ENCODE results near the gene RILP. TPM values are rescaled to one million over a fixed set of nuclear protein-coding genes. Genes with fewer than 3 reads are reported as not detected.
"Not testable (repeated sequence)": the region's sequence is repeated elsewhere in the genome, so short reads cannot be mapped to it uniquely, and the experiment has no call there.

The RILP gene
- total RNA-seq: 5.3 TPM

DNA sequence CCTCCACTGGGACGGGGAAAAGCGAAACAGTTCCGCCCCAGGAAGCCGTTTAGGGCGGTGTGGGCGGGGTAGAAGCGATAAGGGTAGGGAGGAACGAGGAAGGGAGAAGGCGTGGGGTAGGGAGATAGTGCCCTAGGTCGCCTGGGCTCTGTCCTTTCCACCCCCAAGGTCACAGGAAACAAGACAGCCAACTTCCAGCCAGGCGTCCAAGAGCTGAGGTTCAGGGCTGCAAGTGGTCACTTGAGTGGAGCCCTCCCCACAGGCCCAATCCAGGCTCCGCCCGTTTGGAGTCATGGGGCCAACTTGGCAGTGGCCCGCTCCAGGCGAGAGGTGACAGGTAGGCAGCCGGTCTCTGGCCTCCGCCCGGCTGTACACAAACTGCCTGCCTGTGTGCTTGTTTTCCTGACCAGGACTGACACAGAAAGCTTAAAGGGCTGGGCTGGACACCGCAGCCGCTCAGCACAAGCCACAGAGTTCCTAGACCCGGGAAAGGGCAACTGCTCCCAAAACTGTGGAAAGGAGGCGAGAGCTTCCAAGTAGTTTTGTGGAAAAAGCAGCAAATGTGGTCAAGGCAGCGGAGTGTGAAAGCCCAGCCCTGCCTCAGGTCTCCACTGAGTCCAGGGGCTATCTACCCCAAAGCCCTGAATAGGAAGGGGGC lies at the start of gene RILP:
RILP (minus strand) TSS at position 23 of the 658 bp plus-strand sequence. CDS start 62 bp downstream, outside the sequence.
- ATAC-seq: peak; percentile 61

DNA sequence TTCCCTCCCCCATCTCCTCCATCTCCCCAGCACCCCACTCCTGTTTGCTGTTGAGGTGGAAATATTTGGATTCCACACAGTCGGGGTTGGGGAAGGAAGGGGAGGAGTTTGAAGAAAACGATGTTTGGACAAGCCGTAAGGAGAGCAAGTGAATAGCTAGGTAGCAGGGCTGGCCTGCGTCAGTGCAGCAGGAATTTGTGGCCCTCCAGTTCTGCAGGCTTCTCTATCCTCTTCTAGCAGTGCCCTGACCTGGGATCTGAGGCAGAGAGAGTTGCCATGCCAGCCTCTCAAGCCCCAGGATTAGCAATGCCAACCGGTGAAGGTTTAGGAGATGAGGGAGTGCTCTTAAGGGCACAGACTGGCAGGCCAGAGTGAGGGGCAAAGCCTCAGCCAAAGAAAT lies 48.0 kb upstream of the RILP start:
- ATAC-seq: no peak

- ATAC-seq: no peak
These were observed 45.7 kb upstream of the RILP start for GRCh38 chr17:1695365-1695764.

DNA sequence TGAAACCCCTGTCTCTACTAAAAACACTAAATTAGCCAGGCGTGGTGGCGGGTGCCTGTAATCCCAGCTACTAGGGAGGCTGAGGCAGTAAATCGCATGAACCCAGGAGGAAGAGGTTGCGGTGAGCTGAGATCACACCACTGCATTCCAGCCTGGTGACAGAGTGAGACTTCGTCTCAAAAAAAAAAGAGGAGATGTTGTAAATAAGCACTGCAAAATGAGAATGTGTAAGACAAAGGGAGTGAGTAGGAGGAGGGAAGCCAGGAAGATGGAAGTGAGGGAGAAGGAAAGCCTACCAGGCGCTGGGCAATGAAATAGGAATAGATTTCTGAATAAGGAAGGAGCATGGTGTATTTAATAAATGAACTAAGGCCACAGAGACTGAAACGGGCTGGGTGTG lies 43.7 kb upstream of the RILP start:
- no peak for ATAC-seq

GRCh38 chr17:1690544-1691221 lies 41.0 kb upstream of the RILP start:
- no peak for ATAC-seq

- ATAC-seq: not testable (repeated sequence)
These were observed 38.7 kb upstream of the RILP start for GRCh38 chr17:1688405-1688804.

GRCh38 chr17:1686086-1686485 lies 36.4 kb upstream of the RILP start:
- ATAC-seq: no peak

DNA sequence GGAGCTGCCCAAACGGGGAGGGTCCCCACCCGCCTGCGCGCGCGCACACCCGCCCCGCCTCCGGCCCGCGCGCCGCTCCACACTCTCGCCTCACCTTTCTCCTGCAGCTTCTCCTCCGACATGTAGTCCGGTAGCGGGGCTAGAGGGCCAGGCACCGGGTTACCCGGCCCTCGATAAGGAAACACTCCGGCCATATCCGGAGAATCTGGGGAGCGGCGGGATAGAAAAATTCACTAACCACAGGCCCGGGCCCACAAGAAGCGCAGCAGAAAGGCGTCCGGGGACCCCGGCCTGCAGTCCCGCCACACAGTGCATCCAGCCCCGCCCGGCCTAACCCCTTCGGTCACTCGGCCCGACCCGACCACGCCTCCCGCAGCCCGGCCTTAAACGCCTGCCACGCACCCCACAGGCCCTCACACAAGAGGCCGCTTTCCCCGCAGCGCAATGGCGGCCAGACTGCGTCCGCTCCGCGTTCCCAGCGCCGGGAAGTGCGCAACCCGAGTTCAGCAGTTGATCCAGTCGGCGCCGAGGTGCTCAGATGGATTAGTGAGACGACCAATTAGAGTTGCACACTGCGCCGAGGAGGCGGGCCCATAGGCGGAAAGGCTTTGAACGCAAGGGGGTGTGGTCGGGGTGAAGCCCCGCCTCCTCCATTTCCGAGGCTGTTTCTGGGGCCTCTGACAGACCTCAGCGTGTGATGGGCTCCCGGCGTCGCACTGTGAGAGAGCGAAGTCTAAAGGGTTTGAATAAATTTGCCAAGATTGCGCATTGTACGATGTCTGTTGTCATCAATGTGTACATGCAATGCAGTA lies 34.9 kb upstream of the RILP start, which contains the start of gene PRPF8:
PRPF8 (minus strand) TSS at position 490 of the 812 bp plus-strand sequence; CDS start at position 194, 296 bp downstream.
- ATAC-seq: peak; percentile 100

- no peak for ATAC-seq
These were observed 33.8 kb upstream of the RILP start for GRCh38 chr17:1683459-1683858.

GRCh38 chr17:1676401-1676800 lies 26.7 kb upstream of the RILP start:
- ATAC-seq: no peak

- peak; percentile 26 for ATAC-seq
These were observed 23.5 kb upstream of the RILP start for GRCh38 chr17:1673041-1673785.

- ATAC-seq: not testable (repeated sequence)
These were observed 14.3 kb upstream of the RILP start for GRCh38 chr17:1663934-1664333.

DNA sequence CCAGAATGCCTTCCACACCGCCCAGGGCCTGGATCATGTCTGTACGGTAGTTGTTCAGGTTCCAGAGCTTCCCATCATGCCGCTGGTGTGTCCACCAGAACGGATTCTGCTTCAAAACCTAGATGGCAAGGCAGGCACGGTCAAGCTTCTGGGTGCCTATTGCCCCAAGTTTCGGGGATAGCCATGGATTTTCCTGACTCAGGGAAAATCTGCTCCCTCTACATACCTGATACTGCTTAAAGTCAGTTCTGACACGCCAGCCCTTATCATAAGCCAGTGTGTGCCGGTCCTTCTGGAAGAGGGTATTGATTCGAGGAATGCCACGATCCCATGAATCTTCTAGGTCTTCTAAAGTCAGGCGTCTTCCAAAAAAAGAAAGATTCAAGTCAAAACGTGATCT lies 11.4 kb upstream of the RILP start:
- ATAC-seq: no peak

DNA sequence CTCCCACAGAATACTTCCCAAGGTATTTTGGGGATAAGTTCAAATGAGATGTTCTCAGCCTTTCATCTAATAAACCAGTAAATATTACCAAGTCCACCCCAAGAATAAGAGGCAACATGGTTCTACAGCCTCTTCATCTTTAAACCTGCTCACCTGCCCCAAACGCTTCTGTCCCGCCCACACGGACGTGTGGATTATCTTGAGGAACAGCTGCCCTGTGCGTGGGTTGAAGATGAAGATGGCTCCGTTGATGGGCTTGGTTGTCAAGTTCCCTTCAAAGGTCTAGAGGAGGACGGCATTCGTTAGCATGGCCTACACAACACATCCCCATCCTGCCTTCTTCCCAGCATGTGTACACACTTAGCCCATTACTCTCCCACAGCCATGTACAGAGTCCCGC lies 8.4 kb upstream of the RILP start:
- peak; percentile 17 for ATAC-seq

DNA sequence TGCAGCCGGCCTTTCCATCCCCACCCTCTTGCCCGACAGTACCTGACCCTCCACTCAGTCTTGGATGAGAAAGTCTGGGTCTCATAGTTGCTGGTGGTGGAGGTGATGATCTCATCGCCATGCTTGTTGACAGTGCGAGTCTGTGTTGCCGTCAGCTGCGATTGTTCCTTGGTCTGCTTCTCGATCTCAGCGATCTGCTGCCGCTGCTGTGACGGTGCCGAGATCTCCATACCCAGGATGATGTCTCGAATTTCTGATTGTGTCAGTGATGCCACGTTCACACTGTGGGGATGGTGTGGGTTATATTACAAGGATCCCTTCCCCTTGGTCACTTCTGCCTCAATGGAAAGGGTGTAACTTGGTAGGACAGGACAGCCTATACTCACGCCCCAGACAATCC lies 4.1 kb upstream of the RILP start:
- no peak for ATAC-seq

DNA sequence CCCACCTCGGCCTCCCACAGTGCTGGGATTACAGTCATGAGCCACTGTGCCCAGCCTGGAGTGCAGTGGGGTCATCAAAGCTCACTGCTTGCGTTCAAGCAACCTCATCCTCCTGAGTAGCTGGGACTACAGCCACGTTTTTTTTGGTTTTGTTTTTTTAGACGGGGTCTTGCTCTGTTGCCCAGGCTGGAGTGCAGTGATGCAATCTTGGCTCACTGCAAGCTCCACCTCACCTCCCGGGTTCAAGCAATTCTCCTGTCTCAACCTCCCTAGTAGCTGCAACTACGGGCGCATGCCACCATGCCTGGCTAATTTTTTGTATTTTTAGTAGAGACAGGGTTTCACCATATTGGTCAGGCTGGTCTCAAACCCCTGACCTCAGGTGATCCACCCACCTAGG lies 3.1 kb upstream of the RILP start:
- not testable (repeated sequence) for ATAC-seq

DNA sequence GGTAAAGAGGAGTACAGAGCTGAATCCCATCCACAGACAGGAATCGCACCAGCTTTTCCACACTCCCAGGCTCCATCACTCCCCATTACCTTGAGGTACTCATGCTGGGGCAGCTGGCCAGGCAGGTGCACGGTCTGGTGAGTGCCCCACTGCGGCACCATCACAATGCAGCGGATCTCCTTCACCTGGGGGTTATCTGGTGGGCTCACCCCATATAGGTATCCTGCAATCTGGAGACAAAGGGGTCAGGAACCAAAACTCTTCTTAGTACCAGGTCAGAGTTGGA lies 1.8 kb upstream of the RILP start:
- ATAC-seq: no peak

DNA sequence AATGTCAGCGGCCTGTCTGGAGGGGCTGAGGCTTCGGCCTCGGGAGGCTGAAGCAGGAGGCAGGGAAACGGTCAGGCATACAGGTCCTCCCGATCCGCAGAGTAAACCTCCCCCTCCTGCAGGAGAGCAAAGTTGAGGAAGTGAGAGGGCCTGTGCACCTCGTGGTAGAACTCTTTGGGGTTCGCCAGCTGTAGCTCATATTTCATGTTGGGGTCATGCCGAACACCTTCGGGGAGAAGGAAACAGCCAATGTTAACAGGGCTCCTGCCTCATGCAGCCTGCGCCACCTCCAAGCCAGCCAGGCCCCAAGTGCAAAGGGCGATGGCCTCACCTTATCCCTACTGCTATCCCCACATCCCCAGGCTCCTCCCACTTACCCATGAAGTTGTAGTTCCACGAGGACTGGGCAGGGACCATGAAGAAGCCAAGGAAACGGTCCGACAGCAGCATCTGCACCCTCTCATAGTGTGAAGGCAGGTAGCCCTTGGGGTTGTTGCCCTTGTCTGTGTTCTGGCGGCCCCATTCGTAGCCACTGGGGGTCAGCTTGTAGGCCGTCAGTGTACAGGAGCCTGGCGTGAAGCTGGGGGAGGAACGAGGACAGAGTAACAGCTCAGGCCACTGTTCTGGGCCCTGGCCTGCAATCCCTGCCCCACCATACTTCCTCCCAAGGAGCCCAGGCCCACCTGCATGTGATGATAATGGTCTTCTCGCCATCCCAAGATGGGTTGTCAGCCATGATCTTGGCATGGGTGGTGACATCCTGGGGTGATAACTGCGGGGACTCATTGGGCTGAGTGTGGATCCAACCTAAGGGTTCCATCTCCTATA lies 1.3 kb upstream of the RILP start:
- no peak for ATAC-seq

DNA sequence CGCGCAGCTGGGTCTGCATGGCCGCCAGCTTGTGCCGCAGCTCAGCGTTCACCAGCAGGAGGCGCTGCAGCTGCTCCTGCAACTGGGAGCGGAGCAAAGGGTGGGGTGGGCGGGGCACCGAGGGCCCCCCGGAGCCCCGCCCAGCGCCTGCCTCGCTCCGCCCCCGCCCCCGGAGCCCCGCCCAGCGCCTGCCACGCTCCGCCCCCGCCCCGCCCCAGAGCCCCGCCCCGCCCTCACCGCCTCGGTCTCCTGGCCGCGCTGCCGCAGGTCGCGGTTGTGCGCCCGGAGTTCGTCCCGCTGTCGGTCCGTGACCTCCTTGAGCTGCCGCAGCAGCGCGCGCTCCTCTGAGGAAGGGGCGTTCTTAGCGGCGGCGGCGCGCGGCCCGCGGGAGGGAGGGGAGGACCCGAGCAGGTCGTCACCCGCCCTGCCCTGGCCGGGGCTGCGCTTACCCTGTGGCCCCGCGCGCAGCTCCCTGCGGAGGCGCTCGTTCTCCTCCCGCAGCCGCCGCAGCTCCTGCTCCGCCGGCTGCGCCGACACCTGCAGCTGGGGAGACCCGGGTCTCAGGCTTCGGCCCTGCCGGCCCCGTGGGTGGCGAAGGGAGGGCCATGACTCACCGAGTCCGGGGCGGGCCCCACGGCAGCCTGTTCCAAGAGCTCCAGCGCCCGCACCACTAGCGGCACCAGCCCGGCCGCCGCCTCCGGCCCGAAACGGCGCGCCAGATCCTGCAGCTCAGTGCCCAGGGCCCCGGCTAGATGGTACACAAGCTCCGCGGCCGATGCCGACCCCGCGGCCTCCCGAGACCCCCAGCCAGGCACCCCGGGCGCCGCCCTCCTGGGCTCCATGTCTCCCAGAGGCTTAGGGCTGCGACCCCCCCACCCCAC lies 463 bp downstream of the RILP start:
- peak; percentile 76 for ATAC-seq

GRCh38 chr17:1648173-1648962 lies 1.3 kb downstream of the RILP start:
- ATAC-seq: no peak

All from esophagus mucosa (tissue), 1 donor.